GM12878 (cell line): ENCODE data around the gene KIF22. TPM values are rescaled to one million over a fixed set of nuclear protein-coding genes. Genes with fewer than 3 reads are reported as not detected.

Source experiments
- ATAC-seq: fragments of 200-7000 bp; cut with Tn5 transposase; 3 replicates; pipeline ENCODE4 v1.9.1; 2020; ENCODE audit warnings: mild to moderate bottlenecking, moderate library complexity
- BruUV-seq: library from RNA; stranded (reverse); fragments of 400-500 nt; replicated peaks from 2 replicates; lab custom pipeline; 2021; lab: Mats Ljungman, UMichigan
- CTCF ChIA-PET: fragments of 300-600 bp; sonication (Branson Sonifier 250); formaldehyde crosslinking; extraction: SDS; loops from one replicate; lab custom pipeline; 2021; ENCODE audit warnings: inconsistent platforms; lab: Yijun Ruan, JAX
- POLR2A ChIA-PET: fragments of 350-600 bp; formaldehyde crosslinking; extraction: SDS; loops from one replicate; lab custom pipeline; 2021; ENCODE audit warnings: inconsistent platforms; lab: Charles Lee
- RAD21 ChIA-PET: fragments of 300-600 bp; sonication (Branson Sonifier 250); formaldehyde crosslinking; loops from one replicate; lab custom pipeline; 2023; ENCODE audit warnings: antibody characterized with exemption; ENCODE audit not compliant: unreplicated experiment; lab: Charles Lee
- SMC1A ChIA-PET: fragments of 300-600 bp; sonication (Branson Sonifier 250); formaldehyde crosslinking; loops from one replicate; lab custom pipeline; 2023; ENCODE audit not compliant: unreplicated experiment, uncharacterized antibody; lab: Charles Lee
- DNase-seq: peaks from one replicate; pipeline ENCODE4 v3.0.0-alpha.2; 2011; ENCODE audit warnings: low read depth, low spot score
- FAIRE-seq: peaks from 3 replicates; lab custom pipeline; 2011; peaks lifted over from hg19 to GRCh38; lab: Jason Lieb, UNC
- H2AFZ ChIP-seq: 2 replicates; pipeline ENCODE4 v1.6.0; 2011; ENCODE audit warnings: low read depth, low read length, control low read depth; ENCODE audit not compliant: control insufficient read depth
- H3K27ac ChIP-seq: 2 replicates; pipeline ENCODE4 v1.5.1; 2011; ENCODE audit warnings: control low read depth; ENCODE audit not compliant: control insufficient read depth, insufficient read depth
- H3K27me3 ChIP-seq, 2 experiments: replicated peaks in 1 of 2; 2 replicates each; pipeline versions ENCODE4 v1.6.0 to v1.6.1; 2011; ENCODE audit warnings: low read length in 1 of 2; ENCODE audit not compliant: control insufficient read depth in 2 of 2, insufficient read depth in 2 of 2
- H3K36me3 ChIP-seq, 2 experiments: 2 replicates each; pipeline ENCODE4 v1.5.1; 2011; ENCODE audit warnings: low read length in 1 of 2; ENCODE audit not compliant: control insufficient read depth in 2 of 2, insufficient read depth in 2 of 2
- H3K4me1 ChIP-seq: 2 replicates; pipeline ENCODE4 v1.6.1; 2011; ENCODE audit warnings: mild to moderate bottlenecking, low read length, moderate library complexity, mixed read lengths; ENCODE audit not compliant: control insufficient read depth, insufficient read depth
- H3K4me2 ChIP-seq: 2 replicates; pipeline ENCODE4 v1.6.0; 2011; ENCODE audit warnings: control low read depth; ENCODE audit not compliant: control insufficient read depth, insufficient read depth
- H3K4me3 ChIP-seq: fragments of 200-600 bp; sonication (generic); 2 replicates; pipeline ENCODE4 v1.5.1; 2016
- H3K79me2 ChIP-seq: 2 replicates; pipeline ENCODE4 v1.6.0; 2011; ENCODE audit warnings: low read length; ENCODE audit not compliant: control insufficient read depth, insufficient read depth
- H3K9ac ChIP-seq: 2 replicates; pipeline ENCODE4 v1.8.0; 2011; ENCODE audit warnings: low read length, control low read depth, mixed read lengths; ENCODE audit not compliant: control insufficient read depth, insufficient read depth
- H3K9me3 ChIP-seq: replicated peaks from 3 replicates; pipeline ENCODE4 v1.5.1; 2011; ENCODE audit warnings: mild to moderate bottlenecking, low read length; ENCODE audit not compliant: control insufficient read depth, insufficient read depth
- H4K20me1 ChIP-seq: 2 replicates; pipeline ENCODE4 v1.6.0; 2011; ENCODE audit not compliant: control insufficient read depth, insufficient read depth
- ATF7 ChIP-seq: fragments of 450-650 bp; IDR thresholded peaks from 2 replicates; pipeline ENCODE4 v1.6.1; 2016; ENCODE audit warnings: low read depth, mild to moderate bottlenecking
- BHLHE40 ChIP-seq, 2 experiments: fragments of 450-650 bp in 1 of 2; IDR thresholded peaks; 2 replicates each; pipeline ENCODE4 v1.6.1; 2011 to 2017; ENCODE audit warnings: low read depth in 2 of 2, borderline replicate concordance in 1 of 2, improper control_type of control experiment in 1 of 2, low read length in 1 of 2, mild to moderate bottlenecking in 1 of 2
- CREM ChIP-seq: IDR thresholded peaks from 2 replicates; pipeline ENCODE4 v1.6.1; 2014; ENCODE audit warnings: antibody characterized with exemption, low read depth
- EGR1 ChIP-seq, 2 experiments: IDR thresholded peaks; 1 replicate in 1 of 2; 2 replicates in 1 of 2; pipeline ENCODE4 v1.6.1; 2011 to 2012; ENCODE audit warnings: low read depth in 2 of 2, low read length in 2 of 2, borderline replicate concordance in 1 of 2, mild to moderate bottlenecking in 1 of 2, moderate library complexity in 1 of 2
- EP300 ChIP-seq, 2 experiments: fragments of 150-350 bp in 1 of 2; IDR thresholded peaks; 2 replicates each; pipeline ENCODE4 v1.6.1; 2011 to 2012; ENCODE audit warnings: low read depth in 2 of 2, low read length in 2 of 2, borderline replicate concordance in 1 of 2, improper control_type of control experiment in 1 of 2, inconsistent platforms in 1 of 2; ENCODE audit not compliant: control insufficient read depth in 1 of 2
- HDGF ChIP-seq: fragments of 450-650 bp; IDR thresholded peaks from 2 replicates; pipeline ENCODE4 v1.6.1; 2016; ENCODE audit warnings: antibody characterized with exemption
- MEF2A ChIP-seq: IDR thresholded peaks from 2 replicates; pipeline ENCODE4 v1.6.1; 2011; ENCODE audit warnings: low read depth, mild to moderate bottlenecking, low read length, moderate library complexity; ENCODE audit not compliant: insufficient read depth
- MXI1 ChIP-seq: fragments of 150-350 bp; IDR thresholded peaks from 2 replicates; pipeline ENCODE4 v1.6.1; 2011; ENCODE audit warnings: low read depth, mild to moderate bottlenecking, inconsistent platforms, low read length, improper control_type of control experiment
- NFYA ChIP-seq: IDR thresholded peaks from 2 replicates; pipeline ENCODE4 v1.6.1; 2011; ENCODE audit warnings: low read depth, mild to moderate bottlenecking, low read length, improper control_type of control experiment, borderline replicate concordance
- SIN3A ChIP-seq: IDR thresholded peaks from 2 replicates; pipeline ENCODE4 v1.6.1; 2012; ENCODE audit warnings: low read depth, low read length, improper control_type of control experiment
- SMAD5 ChIP-seq: IDR thresholded peaks from 2 replicates; pipeline ENCODE4 v1.6.1; 2016; ENCODE audit warnings: antibody characterized with exemption, low read depth
- TCF12 ChIP-seq: IDR thresholded peaks from 2 replicates; pipeline ENCODE4 v1.6.1; 2011; ENCODE audit warnings: low read depth, mild to moderate bottlenecking, low read length
- TCF7 ChIP-seq: IDR thresholded peaks from 2 replicates; pipeline ENCODE4 v1.6.1; 2014; ENCODE audit warnings: antibody characterized with exemption, borderline replicate concordance
- YY1 ChIP-seq: IDR thresholded peaks from 2 replicates; pipeline ENCODE4 v1.6.1; 2011; ENCODE audit warnings: low read depth, mild to moderate bottlenecking, low read length
- ZNF274 ChIP-seq: IDR thresholded peaks from one replicate; pipeline ENCODE4 v1.8.0; 2011; ENCODE audit not compliant: insufficient read length, insufficient read depth
- WGBS: methylation state at CpG from one replicate; pipeline ENCODE4 v1.1.6; 2016; ENCODE audit warnings: low lambda C conversion rate; ENCODE audit not compliant: insufficient replicate concordance, insufficient coverage; ENCODE audit errors: missing lambda C conversion rate; 5-methylcytosine and 5-hydroxymethylcytosine counted together
- in situ Hi-C: fragments of 300-500 bp; cut with MboI; formaldehyde crosslinking; loops from 9 replicates; pipeline ENCODE4 v1.14.3; 2018; ENCODE audit warnings: mixed read lengths
- intact Hi-C: fragments of 100-400 bp; cut with micrococcal nuclease; formaldehyde crosslinking; loops from one replicate; pipeline ENCODE4 v1.14.2; 2022; ENCODE audit not compliant: unreplicated experiment
- polyA plus RNA-seq, 11 experiments: library from polyadenylated mRNA; depleted of rRNA in 4 of 11; unstranded in 6 of 11; stranded (reverse) in 5 of 11; fragments of >200 nt; fragmentation: Nextera tagmentation in 4 of 11; fragmentation: Illumina TruSeq in 1 of 11; extraction: Ambion mirVana in 4 of 11; extraction: Trizol in 1 of 11; gene quantifications; 1 replicate in 1 of 11; 2 replicates in 10 of 11; pipeline versions ENCODE4 v1.2.1 to v1.2.3, GENCODE V29; 2011 to 2016; ENCODE audit warnings: inconsistent platforms in 2 of 11, missing spikeins in 2 of 11, low read depth in 1 of 11
- total RNA-seq, 4 experiments: library from RNA; depleted of rRNA in 3 of 4; stranded (reverse); fragments of >200 nt in 3 of 4; fragmentation: Illumina TruSeq in 1 of 4; extraction: Trizol in 1 of 4; gene quantifications; 2 replicates each; pipeline versions ENCODE4 v1.2.1 to v1.2.3, GENCODE V29; 2013 to 2021
- TF ChIP-seq, protein P1 (sequence below): IDR thresholded peaks from 2 replicates; pipeline ENCODE4 v1.6.1; 2011; ENCODE audit warnings: low read depth, low read length, improper control_type of control experiment, borderline replicate concordance
- TF ChIP-seq, protein P2 (sequence below): fragments of 450-650 bp; IDR thresholded peaks from 2 replicates; pipeline ENCODE4 v1.6.1; 2018; ENCODE audit warnings: borderline replicate concordance, mild to moderate bottlenecking; ENCODE audit not compliant: partially characterized antibody

KIF22 gene
- total and polyA plus RNA-seq, 10 of the 15 experiments (the other 5 are each of a cell fraction or from before 2014, with no cell fraction given), result 7.6 to 158 (median 132) TPM

DNA sequence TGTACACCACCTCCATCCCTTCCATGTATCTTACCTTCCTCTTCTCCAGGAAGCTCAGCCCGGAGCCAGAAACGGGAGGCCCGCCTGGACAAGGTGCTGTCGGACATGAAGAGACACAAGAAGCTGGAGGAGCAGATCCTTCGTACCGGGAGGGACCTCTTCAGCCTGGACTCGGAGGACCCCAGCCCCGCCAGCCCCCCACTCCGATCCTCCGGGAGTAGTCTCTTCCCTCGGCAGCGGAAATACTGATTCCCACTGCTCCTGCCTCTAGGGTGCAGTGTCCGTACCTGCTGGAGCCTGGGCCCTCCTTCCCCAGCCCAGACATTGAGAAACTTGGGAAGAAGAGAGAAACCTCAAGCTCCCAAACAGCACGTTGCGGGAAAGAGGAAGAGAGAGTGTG lies 29.0 kb downstream of the KIF22 start (continued):
- TF ChIP-seq, protein P1, sequence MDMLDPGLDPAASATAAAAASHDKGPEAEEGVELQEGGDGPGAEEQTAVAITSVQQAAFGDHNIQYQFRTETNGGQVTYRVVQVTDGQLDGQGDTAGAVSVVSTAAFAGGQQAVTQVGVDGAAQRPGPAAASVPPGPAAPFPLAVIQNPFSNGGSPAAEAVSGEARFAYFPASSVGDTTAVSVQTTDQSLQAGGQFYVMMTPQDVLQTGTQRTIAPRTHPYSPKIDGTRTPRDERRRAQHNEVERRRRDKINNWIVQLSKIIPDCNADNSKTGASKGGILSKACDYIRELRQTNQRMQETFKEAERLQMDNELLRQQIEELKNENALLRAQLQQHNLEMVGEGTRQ, result no peak
- TF ChIP-seq BHLHE40 (IDR thresholded peaks at IDR 0.05; ENCODE audit: borderline replicate concordance in 1 of 2, low read depth in 2 of 2, low read length in 1 of 2), result no peak

DNA sequence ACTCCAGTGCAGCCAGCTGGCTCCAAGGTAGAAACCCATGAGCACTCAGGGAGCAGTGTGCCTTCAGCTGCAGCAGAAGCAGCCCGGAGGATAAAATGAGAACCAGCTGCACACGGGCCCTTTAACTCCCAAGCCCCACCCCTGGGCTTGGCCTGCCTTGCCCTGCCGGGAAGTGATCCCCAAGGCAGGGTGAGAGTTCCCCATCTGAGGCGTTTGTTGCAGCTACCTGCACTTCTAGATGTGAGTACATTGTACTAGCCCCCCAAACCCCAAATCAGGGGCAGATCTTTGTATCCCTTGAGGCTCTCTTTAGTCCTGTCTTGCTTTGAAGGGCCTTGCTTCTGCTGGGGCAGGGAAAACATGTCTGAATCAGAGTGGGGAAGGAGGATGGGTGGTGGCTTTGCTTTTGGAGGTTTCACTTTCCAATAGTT lies 29.7 kb downstream of the KIF22 start, which contains the start of gene MVP:
MVP (plus strand) TSS at position 192 of the 431 bp plus-strand sequence. CDS start 10,088 bp downstream, outside the sequence.
- 0 out of 2 replicates have a peak, but pooled peaks cover 3% of the 10 kb centered on the region for H4K20me1 ChIP-seq
- ChIA-PET RAD21 (interaction anchor here (1.0 to 7.9 kb wide), 8 partner anchors 9 to 142 kb away, joined by 3 to 51 read pairs (median 4); partner anchors contain the start of genes MAZ and QPRT), POLR2A (interaction anchor here (0.6 to 5.5 kb wide), 13 partner anchors 8 to 173 kb away, joined by 3 to 40 read pairs (median 5); partner anchors contain the start of genes C16orf54, CDIPT, KIF22 and MAZ), CTCF (interaction anchor here (0.8 to 8.3 kb wide), 11 partner anchors 9 to 212 kb away, joined by 3 to 99 read pairs (median 4); partner anchors contain the start of genes KIF22 and TMEM219), SMC1A (interaction anchor here (1.0 to 7.8 kb wide), 4 partner anchors 9 to 29 kb away, joined by 3 to 48 read pairs (median 6); no protein-coding TSS in a partner anchor)
- H2AFZ ChIP-seq, result peak within 1 kb of the TSS; percentile 18; the same call in 1 of the 2 replicates
- H3K79me2 ChIP-seq, result peaks cover 59% of the 10 kb centered on the region
- H3K9ac ChIP-seq, result peak within 1 kb of the TSS; percentile 91
- H3K27me3 ChIP-seq, result no peaks in the 10 kb centered on the region
- peak; percentile 55 for ATAC-seq
- BruUV-seq, result no TSS peak
- peaks cover 17% of the 10 kb centered on the region for H3K4me1 ChIP-seq
- peaks cover 0 to 2% of the 10 kb centered on the region in 2 experiments; a peak in 1 of 4 replicates for H3K36me3 ChIP-seq
- no peak for FAIRE-seq
- no peak for DNase-seq
- intact Hi-C loops (loop anchor here (5.0 kb wide), 1 partner anchor 42 kb away; the partner anchor contains the start of gene CDIPT), in situ Hi-C loops (no loop called here)
- peak within 1 kb of the TSS; percentile 94 for H3K4me3 ChIP-seq
- 1% methylated on average over 4 of the region's 4 CpGs for WGBS
- H3K4me2 ChIP-seq, result peak within 1 kb of the TSS; percentile 96
- peak within 1 kb of the TSS; percentile 91 for H3K27ac ChIP-seq
- H3K9me3 ChIP-seq, result no peaks in the 10 kb centered on the region
- TF ChIP-seq MXI1 (peak; percentile 87), EGR1 (IDR thresholded peaks at IDR 0.05; ENCODE audit: borderline replicate concordance in 1 of 2, low read depth in 2 of 2, low read length in 2 of 2) (no peak), TCF12 (peak; percentile 40; the same call in 1 of the 2 replicates), SIN3A (peak; percentile 79), HDGF (0 out of 2 replicates have a peak, but pooled peaks have one; percentile 26), ATF7 (no peak), NFYA (no peak), ZNF274 (no peak), TCF7 (no peak), SMAD5 (peak; percentile 39; the same call in 1 of the 2 replicates), YY1 (0 out of 2 replicates have a peak, but pooled peaks have one; percentile 24), MEF2A (no peak), EP300 (IDR thresholded peaks at IDR 0.05; ENCODE audit: borderline replicate concordance in 1 of 2, control insufficient read depth in 1 of 2, low read depth in 2 of 2, low read length in 2 of 2) (no peak), CREM (no peak)
- TF ChIP-seq, protein P1, result no peak
- TF ChIP-seq, protein P2, sequence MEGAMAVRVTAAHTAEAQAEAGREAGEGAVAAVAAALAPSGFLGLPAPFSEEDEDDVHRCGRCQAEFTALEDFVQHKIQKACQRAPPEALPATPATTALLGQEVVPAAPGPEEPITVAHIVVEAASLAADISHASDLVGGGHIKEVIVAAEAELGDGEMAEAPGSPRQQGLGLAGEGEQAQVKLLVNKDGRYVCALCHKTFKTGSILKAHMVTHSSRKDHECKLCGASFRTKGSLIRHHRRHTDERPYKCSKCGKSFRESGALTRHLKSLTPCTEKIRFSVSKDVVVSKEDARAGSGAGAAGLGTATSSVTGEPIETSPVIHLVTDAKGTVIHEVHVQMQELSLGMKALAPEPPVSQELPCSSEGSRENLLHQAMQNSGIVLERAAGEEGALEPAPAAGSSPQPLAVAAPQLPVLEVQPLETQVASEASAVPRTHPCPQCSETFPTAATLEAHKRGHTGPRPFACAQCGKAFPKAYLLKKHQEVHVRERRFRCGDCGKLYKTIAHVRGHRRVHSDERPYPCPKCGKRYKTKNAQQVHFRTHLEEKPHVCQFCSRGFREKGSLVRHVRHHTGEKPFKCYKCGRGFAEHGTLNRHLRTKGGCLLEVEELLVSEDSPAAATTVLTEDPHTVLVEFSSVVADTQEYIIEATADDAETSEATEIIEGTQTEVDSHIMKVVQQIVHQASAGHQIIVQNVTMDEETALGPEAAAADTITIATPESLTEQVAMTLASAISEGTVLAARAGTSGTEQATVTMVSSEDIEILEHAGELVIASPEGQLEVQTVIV, result peak; percentile 13
